ENCODE measurements around the gene ANHX. TPM values are rescaled to one million over a fixed set of nuclear protein-coding genes. Genes with fewer than 3 reads are reported as not detected.

Gene ANHX
- not detected in 2 replicates for total RNA-seq

GRCh38 chr12:133235401-133236112, at the start of gene ANHX:
TSS of gene ANHX (minus strand) at chr12:133235877. CDS start at chr12:133234356, 1,521 bp downstream.

GRCh38 chr12:133181238-133181959, 54.3 kb downstream of the ANHX start, which contains the start of gene ZNF268:
TSS of gene ZNF268 (plus strand) at chr12:133181495. CDS start at chr12:133181998, 503 bp downstream.

Other genes with a start within 250 kb of the ANHX start
- 4.8 and 4.9 TPM in 2 replicates for gene ZNF26, start 249.5 kb downstream of the ANHX start, total RNA-seq
- gene ZNF84, start 198.4 kb downstream of the ANHX start, total RNA-seq = 6.4 and 8.4 TPM in 2 replicates
- gene ZNF140, start 155.0 kb downstream of the ANHX start, total RNA-seq = 6.7 and 8.9 TPM in 2 replicates
- gene ZNF891, start 105.6 kb downstream of the ANHX start, total RNA-seq = 0.30 and 0.34 TPM in 2 replicates
- gene ZNF10, start 105.2 kb downstream of the ANHX start, total RNA-seq = 1.2 and 2.1 TPM in 2 replicates
- 9.7 and 16.0 TPM in 2 replicates for gene ZNF268, start 54.4 kb downstream of the ANHX start, total RNA-seq

Measured in bronchus fibroblast of lung (primary cell).